Activated T-cell treated with anti-CD3 and anti-CD28 coated beads, Interleukin-2, amount 50 U/mL, for 24 hours (primary cell): ENCODE results near the gene RAPGEF1.
"Not testable (repeated sequence)": the region's sequence is repeated elsewhere in the genome, so short reads cannot be mapped to it uniquely, and the experiment has no call there.

Source experiments
- DNase-seq: peaks from one replicate; pipeline ENCODE4 v3.0.0-alpha.2; 2020
- H3K27ac Mint-ChIP-seq: 2 replicates; pipeline ENCODE4 v1.8.0; 2020; ENCODE audit warnings: mild to moderate bottlenecking, mixed read lengths
- H3K27me3 Mint-ChIP-seq: 2 replicates; pipeline ENCODE4 v1.8.0; 2020; ENCODE audit warnings: mixed read lengths
- H3K36me3 Mint-ChIP-seq: 2 replicates; pipeline ENCODE4 v1.8.0; 2020; ENCODE audit warnings: low read depth, mixed read lengths
- H3K4me1 Mint-ChIP-seq: 2 replicates; pipeline ENCODE4 v1.8.0; 2020; ENCODE audit warnings: low read depth, mixed read lengths
- H3K4me3 Mint-ChIP-seq: 2 replicates; pipeline ENCODE4 v1.8.0; 2020; ENCODE audit warnings: mild to moderate bottlenecking, moderate library complexity, mixed read lengths
- H3K9me3 Mint-ChIP-seq: 2 replicates; pipeline ENCODE4 v1.8.0; 2020; ENCODE audit warnings: mixed read lengths

Gene RAPGEF1

GRCh38 chr9:131685753-131686706 is 53.8 kb downstream of the RAPGEF1 start:
- Mint-ChIP-seq H3K4me3 (no peak overlapping the region), H3K9me3 (no peaks in the 10 kb centered on the region), H3K4me1 (peaks cover 83% of the 10 kb centered on the region), H3K27me3 (no peaks in the 10 kb centered on the region), H3K36me3 (peaks cover 7% of the 10 kb centered on the region), H3K27ac (no peak overlapping the region)
- DNase-seq = no peak

DNA sequence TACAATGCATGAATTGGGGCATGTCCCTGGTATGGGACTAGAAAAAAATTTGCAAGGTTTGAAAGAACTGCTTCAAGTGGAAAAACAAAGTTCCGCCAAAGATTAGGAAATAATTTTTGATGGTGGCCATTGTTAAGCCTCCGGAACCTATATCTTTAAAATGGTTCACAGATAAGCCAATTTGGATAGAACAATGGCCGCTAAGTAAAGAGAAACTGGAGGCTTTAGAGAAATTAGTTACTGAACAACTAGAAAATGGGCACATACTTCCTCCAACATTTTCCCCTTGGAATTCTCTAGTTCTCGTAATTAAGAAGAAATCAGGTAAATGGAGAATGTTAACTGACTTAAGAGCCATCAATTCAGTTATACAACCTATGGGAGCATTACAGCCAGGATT is 56.8 kb downstream of the RAPGEF1 start:
- Mint-ChIP-seq H3K4me1 (peaks cover 91% of the 10 kb centered on the region), H3K36me3 (peaks cover 11% of the 10 kb centered on the region)
- not testable (repeated sequence) for H3K4me3 Mint-ChIP-seq, DNase-seq, H3K9me3 Mint-ChIP-seq, H3K27ac Mint-ChIP-seq, H3K27me3 Mint-ChIP-seq

DNA sequence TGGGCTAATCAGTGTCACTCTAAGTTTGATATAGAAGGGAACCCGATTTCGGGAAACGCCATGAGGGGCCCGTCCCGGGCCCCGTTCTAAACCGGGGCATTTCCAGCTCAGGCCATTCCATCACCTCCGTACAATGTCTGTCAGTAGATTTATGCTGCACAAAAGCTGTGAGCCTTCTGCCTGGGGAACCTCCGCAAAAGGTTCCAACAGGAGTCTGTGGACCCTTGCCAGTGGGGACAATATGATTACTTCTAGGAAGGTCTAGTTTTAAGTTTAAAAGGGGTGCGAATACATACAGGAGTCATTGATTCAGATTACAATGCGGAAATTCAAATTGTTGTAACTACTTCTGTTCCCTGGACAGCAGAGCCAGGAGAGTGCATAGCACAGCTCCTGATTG is 57.6 kb downstream of the RAPGEF1 start:
- Mint-ChIP-seq H3K4me1 (peaks cover 91% of the 10 kb centered on the region), H3K27ac (no peak overlapping the region), H3K4me3 (no peak overlapping the region), H3K36me3 (peaks cover 11% of the 10 kb centered on the region), H3K9me3 (no peaks in the 10 kb centered on the region), H3K27me3 (no peaks in the 10 kb centered on the region)
- DNase-seq = no peak

DNA sequence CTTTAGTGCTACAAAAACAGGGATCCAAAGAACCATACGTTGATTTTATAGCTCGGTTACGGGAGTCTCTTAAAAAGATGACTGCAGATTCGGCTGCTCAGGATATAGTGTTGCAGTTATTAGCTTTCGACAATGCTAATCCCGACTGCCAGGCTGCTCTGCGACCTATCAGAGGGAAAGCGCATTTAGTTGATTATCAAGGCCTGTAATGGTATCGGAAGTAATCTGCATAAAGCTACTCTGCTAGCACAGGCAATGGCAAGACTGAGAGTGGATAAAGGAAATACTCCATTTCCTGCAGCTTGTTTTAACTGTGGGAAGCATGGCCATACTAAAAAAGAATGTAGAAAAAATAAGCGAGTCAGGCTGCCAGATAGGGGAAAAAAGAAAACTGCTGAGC is 58.0 kb downstream of the RAPGEF1 start:
- H3K9me3 Mint-ChIP-seq, DNase-seq, H3K27me3 Mint-ChIP-seq, H3K4me3 Mint-ChIP-seq: not testable (repeated sequence)
- H3K4me1 Mint-ChIP-seq = peaks cover 91% of the 10 kb centered on the region
- peaks cover 11% of the 10 kb centered on the region for H3K36me3 Mint-ChIP-seq
- H3K27ac Mint-ChIP-seq = peak overlapping the region; percentile 16

GRCh38 chr9:131681108-131681507 is 58.8 kb downstream of the RAPGEF1 start:
- peaks cover 92% of the 10 kb centered on the region for H3K4me1 Mint-ChIP-seq
- H3K36me3 Mint-ChIP-seq = peaks cover 16% of the 10 kb centered on the region
- peak overlapping the region; percentile 47 for H3K27ac Mint-ChIP-seq
- not testable (repeated sequence) for H3K4me3 Mint-ChIP-seq, H3K9me3 Mint-ChIP-seq, DNase-seq, H3K27me3 Mint-ChIP-seq

GRCh38 chr9:131679261-131680020 is 60.4 kb downstream of the RAPGEF1 start:
- Mint-ChIP-seq H3K4me1 (peaks cover 94% of the 10 kb centered on the region), H3K36me3 (peaks cover 19% of the 10 kb centered on the region), H3K27ac (peak overlapping the region; percentile 95), H3K9me3 (no peaks in the 10 kb centered on the region), H3K27me3 (no peaks in the 10 kb centered on the region), H3K4me3 (no peak overlapping the region)
- DNase-seq = no peak

DNA sequence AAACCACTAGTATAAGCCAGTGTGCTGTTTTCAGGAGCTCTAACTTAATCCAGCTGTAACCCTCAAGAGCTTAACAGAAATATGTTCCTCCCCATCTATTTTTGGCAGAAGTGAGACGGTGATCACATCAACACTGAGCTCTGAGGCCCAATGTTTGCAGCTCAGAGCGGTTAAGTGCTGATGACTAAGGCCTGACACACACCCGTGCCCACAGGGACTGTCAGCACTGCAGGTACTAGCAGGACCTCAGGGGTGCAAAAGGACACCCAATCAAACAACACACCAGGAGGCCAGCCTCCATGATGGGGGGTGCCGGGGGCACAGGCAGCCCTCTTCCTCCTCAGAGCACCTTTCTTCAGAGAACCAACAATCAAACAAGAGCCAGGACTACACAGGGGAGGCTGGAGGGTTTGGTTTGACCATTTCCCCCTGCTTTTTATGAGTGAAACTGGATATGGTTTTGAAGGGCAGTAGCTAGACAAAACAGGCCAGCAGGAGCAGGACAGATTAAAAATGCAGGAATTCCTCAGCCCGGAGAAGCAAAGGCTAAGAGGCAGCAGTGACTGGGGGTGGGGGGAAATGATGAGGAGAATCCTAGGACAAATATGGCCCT is 61.3 kb downstream of the RAPGEF1 start:
- Mint-ChIP-seq H3K27me3 (no peaks in the 10 kb centered on the region), H3K4me3 (peak overlapping the region; percentile 54), H3K9me3 (no peaks in the 10 kb centered on the region), H3K4me1 (peaks cover 96% of the 10 kb centered on the region), H3K36me3 (peaks cover 22% of the 10 kb centered on the region), H3K27ac (peak overlapping the region; percentile 95)
- peak; percentile 80 for DNase-seq

DNA sequence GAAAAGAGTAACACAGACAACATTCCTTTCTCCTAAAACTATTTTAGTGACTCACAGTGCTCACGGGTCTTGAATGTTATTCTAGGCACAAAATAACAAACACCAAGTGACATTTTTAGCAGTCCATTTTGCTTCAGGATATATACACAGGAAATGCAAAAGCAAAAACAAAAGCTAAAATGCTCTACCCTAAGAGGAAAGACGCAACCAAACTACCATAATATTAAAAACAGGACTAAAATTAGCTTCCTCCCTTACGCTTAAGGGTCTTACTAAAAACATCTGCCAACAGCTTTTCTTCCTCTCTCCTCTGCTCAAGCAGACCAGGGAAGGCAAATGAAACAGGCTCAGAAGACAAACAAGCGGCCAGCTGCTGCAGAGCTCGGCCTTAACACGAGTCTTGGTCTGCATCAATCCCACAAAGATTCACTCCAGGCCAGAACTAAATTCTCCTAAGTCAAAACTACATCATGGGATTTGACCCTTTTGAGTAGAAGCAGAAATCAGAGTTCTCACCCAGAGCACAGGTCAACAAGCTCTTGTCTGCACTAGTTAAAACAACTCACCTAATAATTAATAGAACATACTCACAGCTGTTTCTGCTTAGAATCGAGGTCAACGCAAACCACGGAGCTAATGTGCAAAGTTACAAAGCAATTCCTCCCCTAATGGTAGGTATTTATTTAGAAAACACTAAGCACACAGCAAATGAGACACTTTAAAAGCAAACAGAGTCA is 62.3 kb downstream of the RAPGEF1 start:
- H3K36me3 Mint-ChIP-seq = peaks cover 25% of the 10 kb centered on the region
- H3K27ac Mint-ChIP-seq = peak overlapping the region; percentile 95
- peaks cover 97% of the 10 kb centered on the region for H3K4me1 Mint-ChIP-seq
- no peaks in the 10 kb centered on the region for H3K9me3 Mint-ChIP-seq
- no peak for DNase-seq
- H3K27me3 Mint-ChIP-seq = no peaks in the 10 kb centered on the region
- peak overlapping the region; percentile 54 for H3K4me3 Mint-ChIP-seq

DNA sequence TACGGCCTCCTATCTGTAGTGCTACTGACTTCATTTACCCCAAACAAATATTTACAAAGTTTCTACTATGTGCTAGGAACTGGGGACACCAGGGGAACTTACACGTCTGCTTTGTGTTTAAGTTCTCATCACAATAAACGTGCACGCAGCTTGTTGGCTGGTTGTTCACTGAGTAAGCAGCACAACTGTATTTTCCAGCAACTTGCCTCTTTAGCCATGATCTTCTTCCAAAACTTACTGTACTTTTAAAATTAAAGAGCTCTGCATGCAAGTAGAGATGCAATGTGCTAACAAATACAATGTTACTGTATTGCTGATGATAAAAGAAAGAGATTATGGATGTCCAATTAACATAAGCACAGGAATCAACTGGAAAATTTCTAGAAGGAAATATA is 62.8 kb downstream of the RAPGEF1 start:
- Mint-ChIP-seq H3K27me3 (no peaks in the 10 kb centered on the region), H3K27ac (peak overlapping the region; percentile 95), H3K4me3 (peak overlapping the region; percentile 54), H3K4me1 (peaks cover 98% of the 10 kb centered on the region), H3K36me3 (peaks cover 30% of the 10 kb centered on the region), H3K9me3 (no peaks in the 10 kb centered on the region)
- DNase-seq = no peak

DNA sequence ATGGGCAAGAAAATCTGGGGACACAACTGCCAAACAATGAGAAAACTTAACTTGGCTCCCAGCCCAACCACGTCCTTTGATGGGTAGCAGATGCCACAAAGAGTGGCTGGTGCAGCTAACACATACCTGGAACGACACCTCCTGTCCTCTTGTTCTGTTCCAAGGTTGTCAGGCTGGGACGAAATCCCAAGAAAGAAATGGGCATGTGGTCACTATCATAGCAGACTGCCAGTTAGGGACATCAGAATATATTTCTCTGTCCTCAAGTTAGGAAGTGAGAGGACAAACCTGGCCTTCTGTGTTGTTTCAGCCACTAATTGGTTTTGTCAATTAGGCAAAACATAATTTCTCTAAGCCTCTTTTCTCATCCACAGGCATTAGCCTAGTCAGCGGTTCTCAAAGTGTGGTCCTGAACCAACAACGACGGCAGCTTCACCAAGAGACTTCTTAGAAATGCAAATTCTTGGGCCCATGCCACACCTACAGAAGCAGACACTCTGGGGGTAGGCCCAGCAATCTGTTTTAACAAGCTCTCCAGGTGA is 63.4 kb downstream of the RAPGEF1 start:
- Mint-ChIP-seq H3K36me3 (peaks cover 35% of the 10 kb centered on the region), H3K4me3 (peak overlapping the region; percentile 72), H3K27ac (peak overlapping the region; percentile 95), H3K27me3 (no peaks in the 10 kb centered on the region), H3K4me1 (peaks cover 99% of the 10 kb centered on the region), H3K9me3 (no peaks in the 10 kb centered on the region)
- DNase-seq = no peak

DNA sequence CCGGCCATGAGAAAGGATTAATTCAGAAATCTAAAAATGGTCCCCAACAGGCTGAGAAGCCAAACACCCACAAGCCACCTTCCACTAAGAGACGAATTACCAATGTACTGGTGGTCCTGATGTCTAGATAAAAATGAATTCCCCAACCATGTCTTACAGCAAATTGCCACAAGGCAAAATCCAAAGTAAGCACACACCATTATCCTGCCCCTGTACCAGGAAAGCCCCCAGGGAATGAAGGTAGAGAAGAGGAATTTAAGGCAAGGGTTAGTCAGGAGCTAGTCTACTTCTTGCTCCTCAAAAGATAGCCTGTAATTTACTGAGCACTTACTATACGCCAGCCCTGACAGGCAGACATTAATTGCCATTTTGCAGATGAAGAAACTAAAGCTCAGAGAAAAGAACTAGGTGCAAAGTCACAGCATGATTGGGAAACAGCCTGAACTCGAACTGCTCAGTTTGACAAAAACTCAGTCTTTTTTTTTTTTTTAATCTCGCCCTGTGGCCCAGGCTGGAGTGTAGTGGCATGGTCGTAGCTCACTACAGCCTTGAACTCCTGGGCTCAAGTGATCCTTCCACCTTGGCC is 64.3 kb downstream of the RAPGEF1 start:
- Mint-ChIP-seq H3K9me3 (no peaks in the 10 kb centered on the region), H3K4me1 (peaks cover 100% of the 10 kb centered on the region), H3K27me3 (no peaks in the 10 kb centered on the region), H3K36me3 (peaks cover 33% of the 10 kb centered on the region), H3K27ac (peak overlapping the region; percentile 95), H3K4me3 (peak overlapping the region; percentile 72)
- DNase-seq = no peak

DNA sequence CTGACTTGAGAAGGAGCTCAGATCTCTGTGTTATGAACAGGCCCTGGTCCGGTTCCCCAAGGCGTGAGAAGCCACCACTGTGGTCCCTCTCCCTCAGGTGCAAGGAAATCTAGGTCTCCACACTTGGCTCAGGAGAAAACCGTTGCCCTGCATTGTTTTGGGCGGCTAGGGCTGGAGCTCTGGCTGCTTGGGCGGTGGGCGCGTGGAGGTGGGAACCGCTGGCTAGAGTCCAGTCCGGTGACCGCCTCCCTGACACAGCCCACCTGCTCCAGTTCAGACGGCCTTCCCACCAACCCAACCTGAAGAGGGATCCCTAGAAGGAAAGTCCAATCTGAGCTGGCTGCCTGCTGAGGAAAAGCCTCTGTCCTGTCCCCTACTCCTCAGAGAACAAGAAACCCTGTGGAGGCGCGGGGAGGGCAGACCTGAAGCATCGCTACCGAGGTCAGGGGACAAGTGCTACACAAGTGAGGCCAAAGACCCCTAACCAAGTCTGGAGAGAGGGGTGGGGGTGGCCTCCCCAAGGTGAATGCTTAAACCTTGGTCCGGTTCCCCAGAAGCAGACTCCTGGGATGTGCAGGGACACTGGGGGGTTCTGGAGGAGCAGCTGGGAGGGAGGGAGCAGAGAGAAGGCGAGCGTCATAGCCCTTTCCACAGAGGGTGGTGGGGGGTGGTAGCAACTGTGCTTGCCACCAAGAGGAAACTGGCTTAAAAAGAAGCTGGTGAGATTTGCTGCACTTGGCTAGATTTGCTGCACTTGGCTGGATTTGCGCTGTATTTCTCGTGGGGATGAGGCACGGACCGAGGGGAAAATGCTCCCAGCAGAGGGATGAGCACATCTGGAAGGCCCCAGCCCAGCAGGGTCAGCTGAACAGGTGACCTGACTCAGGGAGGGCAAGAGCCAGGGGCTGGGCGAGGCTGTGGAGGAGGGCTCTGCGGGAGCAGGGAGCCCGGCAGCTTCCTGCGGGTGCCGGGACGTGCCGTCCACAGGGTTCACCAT is 65.2 kb downstream of the RAPGEF1 start:
- no peak for DNase-seq
- H3K4me1 Mint-ChIP-seq = peaks cover 100% of the 10 kb centered on the region
- peaks cover 30% of the 10 kb centered on the region for H3K36me3 Mint-ChIP-seq
- peak overlapping the region; percentile 72 for H3K4me3 Mint-ChIP-seq
- no peaks in the 10 kb centered on the region for H3K27me3 Mint-ChIP-seq
- H3K9me3 Mint-ChIP-seq = no peaks in the 10 kb centered on the region
- H3K27ac Mint-ChIP-seq = peak overlapping the region; percentile 95

DNA sequence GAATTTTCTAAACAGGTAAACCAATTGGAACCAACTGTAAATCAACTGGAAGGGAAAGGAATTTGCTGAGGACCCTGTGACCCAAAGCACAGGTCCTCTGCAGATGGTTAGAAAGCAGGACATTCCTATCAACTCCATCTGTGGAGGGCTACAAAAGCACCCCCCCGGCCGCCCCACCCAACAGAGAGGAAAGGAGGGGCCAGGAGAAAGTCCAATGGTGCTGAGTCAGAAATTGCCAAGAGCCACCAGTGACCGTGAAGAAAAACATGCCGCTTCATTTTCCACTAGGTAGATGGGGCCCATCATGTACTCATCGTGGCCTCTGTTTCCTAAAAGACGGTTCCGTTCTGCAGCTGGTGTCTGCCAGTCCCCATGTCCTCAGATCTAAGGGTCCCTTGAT is 66.3 kb downstream of the RAPGEF1 start:
- Mint-ChIP-seq H3K27ac (peak overlapping the region; percentile 42), H3K36me3 (peaks cover 28% of the 10 kb centered on the region), H3K4me1 (peaks cover 100% of the 10 kb centered on the region), H3K27me3 (no peaks in the 10 kb centered on the region), H3K9me3 (no peaks in the 10 kb centered on the region), H3K4me3 (peak overlapping the region; percentile 21)
- DNase-seq = no peak
